Skeletal muscle tissue (tissue), 4 donors: ENCODE data around the gene KLHL3. TPM values are rescaled to one million over a fixed set of nuclear protein-coding genes. Genes with fewer than 3 reads are reported as not detected.

ENCODE experiments used
- H3K27ac ChIP-seq: one replicate; pipeline ENCODE4 v1.7.0; 2013; ENCODE audit warnings: mild to moderate bottlenecking, low read depth, low read length, inconsistent platforms
- H3K27me3 ChIP-seq, 3 donors: one replicate each; pipeline ENCODE4 v1.7.0; 2013; ENCODE audit warnings: low read length in 3 of 3; ENCODE audit not compliant: control insufficient read depth in 3 of 3, insufficient read depth in 3 of 3
- H3K36me3 ChIP-seq, 3 donors: one replicate each; pipeline ENCODE4 v1.7.0; 2013; ENCODE audit warnings: low read length in 3 of 3; ENCODE audit not compliant: control insufficient read depth in 3 of 3, insufficient read depth in 3 of 3
- H3K4me1 ChIP-seq, 3 donors: one replicate each; pipeline ENCODE4 v1.7.0; 2013; ENCODE audit warnings: low read length in 3 of 3, mild to moderate bottlenecking in 3 of 3; ENCODE audit not compliant: control insufficient read depth in 3 of 3, insufficient read depth in 3 of 3
- H3K4me3 ChIP-seq, 3 donors: one replicate each; pipeline ENCODE4 v1.7.0; 2013; ENCODE audit warnings: low read length in 3 of 3
- H3K9ac ChIP-seq, 3 donors: one replicate each; pipeline ENCODE4 v1.7.0; 2013; ENCODE audit warnings: low read length in 3 of 3, mild to moderate bottlenecking in 3 of 3, moderate library complexity in 2 of 3, low read depth in 1 of 3
- H3K9me3 ChIP-seq, 3 donors: one replicate each; pipeline ENCODE4 v1.7.0; 2013; ENCODE audit warnings: low read length in 3 of 3; ENCODE audit not compliant: control insufficient read depth in 3 of 3
- total RNA-seq: library from RNA; depleted of rRNA; stranded (reverse); fragments of >200 nt; gene quantifications from one replicate; pipeline ENCODE4 v1.2.3, GENCODE V29; 2014
- donor health status: Osteomylitis.

The KLHL3 gene
- total RNA-seq, 1 donor from 2014 or later, result 4.2 TPM

GRCh38 chr5:137696481-137696880, 39.4 kb downstream of the KLHL3 start:
- no peaks in the 10 kb centered on the region for H3K9me3 ChIP-seq
- no peaks in the 10 kb centered on the region for H3K27me3 ChIP-seq
- peaks cover 0 to 3% (median 0%) of the 10 kb centered on the region in 3 donors for H3K36me3 ChIP-seq
- peak overlapping the region; percentile 9 for H3K27ac ChIP-seq
- no peak overlapping the region for H3K9ac ChIP-seq
- no peak overlapping the region for H3K4me3 ChIP-seq
- peaks cover 8 to 24% (median 20%) of the 10 kb centered on the region in 3 donors for H3K4me1 ChIP-seq

- Histone ChIP-seq H3K9ac (no peak overlapping the region), H3K4me3 (no peak overlapping the region), H3K9me3 (no peaks in the 10 kb centered on the region), H3K4me1 (peaks cover 8 to 24% (median 20%) of the 10 kb centered on the region in 3 donors), H3K27ac (peak overlapping the region; percentile 9), H3K36me3 (peaks cover 0 to 3% (median 1%) of the 10 kb centered on the region in 3 donors), H3K27me3 (no peaks in the 10 kb centered on the region)
Measured at GRCh38 chr5:137695651-137696428, 40.0 kb downstream of the KLHL3 start.

GRCh38 chr5:137693951-137694721, 41.8 kb downstream of the KLHL3 start:
- Histone ChIP-seq H3K27me3 (no peaks in the 10 kb centered on the region), H3K36me3 (peaks cover 3 to 4% (median 4%) of the 10 kb centered on the region in 3 donors), H3K9me3 (no peaks in the 10 kb centered on the region), H3K27ac (no peak overlapping the region), H3K4me1 (peaks cover under 1 to 14% (median 9%) of the 10 kb centered on the region in 3 donors), H3K4me3 (no peak overlapping the region), H3K9ac (no peak overlapping the region)

- no peaks in the 10 kb centered on the region for H3K27me3 ChIP-seq
- H3K36me3 ChIP-seq, result peaks cover 3 to 4% (median 4%) of the 10 kb centered on the region in 3 donors
- H3K9ac ChIP-seq, result no peak overlapping the region
- H3K4me1 ChIP-seq, result peaks cover 0 to 11% (median 6%) of the 10 kb centered on the region in 3 donors
- H3K27ac ChIP-seq, result no peak overlapping the region
- H3K9me3 ChIP-seq, result no peaks in the 10 kb centered on the region
- no peak overlapping the region for H3K4me3 ChIP-seq
Measured at GRCh38 chr5:137693307-137693950, 42.5 kb downstream of the KLHL3 start.

GRCh38 chr5:137689306-137689705, 46.6 kb downstream of the KLHL3 start:
- no peak overlapping the region for H3K9ac ChIP-seq
- H3K4me3 ChIP-seq, result no peak overlapping the region
- peaks cover 0 to 4% (median 0%) of the 10 kb centered on the region in 3 donors for H3K4me1 ChIP-seq
- H3K9me3 ChIP-seq, result no peaks in the 10 kb centered on the region
- no peak overlapping the region for H3K27ac ChIP-seq
- peaks cover 0 to 7% (median 4%) of the 10 kb centered on the region in 3 donors for H3K36me3 ChIP-seq
- H3K27me3 ChIP-seq, result no peaks in the 10 kb centered on the region

- Histone ChIP-seq H3K9ac (no peak overlapping the region), H3K4me3 (no peak overlapping the region), H3K9me3 (no peaks in the 10 kb centered on the region), H3K36me3 (peaks cover 0 to 7% (median 4%) of the 10 kb centered on the region in 3 donors), H3K27ac (no peak overlapping the region), H3K27me3 (no peaks in the 10 kb centered on the region), H3K4me1 (peaks cover 0 to 3% (median 0%) of the 10 kb centered on the region in 3 donors)
Measured at GRCh38 chr5:137688210-137688840, 47.6 kb downstream of the KLHL3 start.

- Histone ChIP-seq H3K9ac (no peak overlapping the region), H3K4me1 (no peaks in the 10 kb centered on the region), H3K27me3 (no peaks in the 10 kb centered on the region), H3K27ac (no peak overlapping the region), H3K36me3 (peaks cover 0 to 3% (median 0%) of the 10 kb centered on the region in 3 donors), H3K4me3 (no peak overlapping the region), H3K9me3 (no peaks in the 10 kb centered on the region)
Measured at GRCh38 chr5:137684761-137685160, 51.1 kb downstream of the KLHL3 start.

GRCh38 chr5:137681191-137681590, 54.7 kb downstream of the KLHL3 start:
- H3K4me3 ChIP-seq, result no peak overlapping the region
- no peaks in the 10 kb centered on the region for H3K27me3 ChIP-seq
- no peaks in the 10 kb centered on the region for H3K36me3 ChIP-seq
- no peak overlapping the region for H3K9ac ChIP-seq
- no peaks in the 10 kb centered on the region for H3K9me3 ChIP-seq
- no peak overlapping the region for H3K27ac ChIP-seq
- H3K4me1 ChIP-seq, result no peaks in the 10 kb centered on the region

- H3K4me3 ChIP-seq, result no peak overlapping the region
- H3K9me3 ChIP-seq, result no peaks in the 10 kb centered on the region
- no peak overlapping the region for H3K27ac ChIP-seq
- no peak overlapping the region for H3K9ac ChIP-seq
- H3K36me3 ChIP-seq, result no peaks in the 10 kb centered on the region
- H3K27me3 ChIP-seq, result no peaks in the 10 kb centered on the region
- no peaks in the 10 kb centered on the region for H3K4me1 ChIP-seq
Measured at GRCh38 chr5:137679910-137680309, 56.0 kb downstream of the KLHL3 start.
